D721Med (cell line): ENCODE measurements around the gene PGR.

ENCODE experiments used
- DNase-seq: peaks from one replicate; pipeline ENCODE4 v3.0.0; 2011; ENCODE audit warnings: low spot score; ENCODE audit not compliant: insufficient read length
- FAIRE-seq: peaks from 2 replicates; lab custom pipeline; 2011; peaks lifted over from hg19 to GRCh38; lab: Jason Lieb, UNC
- CTCF ChIP-seq: IDR thresholded peaks from 2 replicates; pipeline ENCODE4 v1.5.1; 2012; ENCODE audit warnings: mild to moderate bottlenecking, control low read depth; ENCODE audit not compliant: insufficient read depth; ENCODE audit errors: missing control alignments

The PGR gene

GRCh38 chr11:101063706-101064105 is 65.9 kb downstream of the PGR start:
- FAIRE-seq, result no peak
- TF ChIP-seq CTCF, result no peak
- DNase-seq, result no peak

GRCh38 chr11:101061606-101062005 is 68.0 kb downstream of the PGR start:
- DNase-seq, result no peak
- no peak for TF ChIP-seq CTCF
- no peak for FAIRE-seq

GRCh38 chr11:101059331-101059730 is 70.3 kb downstream of the PGR start:
- TF ChIP-seq CTCF, result no peak
- FAIRE-seq (no peak), DNase-seq (no peak)

GRCh38 chr11:101053492-101053891 is 76.1 kb downstream of the PGR start:
- no peak for TF ChIP-seq CTCF
- DNase-seq, result no peak
- FAIRE-seq, result no peak

- no peak for FAIRE-seq
- DNase-seq, result no peak
- no peak for TF ChIP-seq CTCF
These were observed 77.9 kb downstream of the PGR start for GRCh38 chr11:101051677-101052076.

GRCh38 chr11:101049813-101050212 is 79.8 kb downstream of the PGR start:
- TF ChIP-seq CTCF, result no peak
- no peak for DNase-seq
- no peak for FAIRE-seq

GRCh38 chr11:101049123-101049522 is 80.5 kb downstream of the PGR start:
- TF ChIP-seq CTCF, result no peak
- FAIRE-seq (no peak), DNase-seq (no peak)
